Ureter (tissue), 1 donor: ENCODE data around the gene FAM13B. TPM values are rescaled to one million over a fixed set of nuclear protein-coding genes. Genes with fewer than 3 reads are reported as not detected.
"Not testable (repeated sequence)": the region's sequence is repeated elsewhere in the genome, so short reads cannot be mapped to it uniquely, and the experiment has no call there.

Source experiments
- DNase-seq: peaks from one replicate; pipeline ENCODE4 v3.0.0-alpha.2; 2020; ENCODE audit warnings: low spot score
- total RNA-seq: library from RNA; stranded (reverse); gene quantifications from one replicate; pipeline ENCODE4 v1.2.4, GENCODE V29; 2023
- donor health status: DM: yes; HTN: yes; CAD: no.

Gene FAM13B
- total RNA-seq, 1 donor from 2014 or later, result 76.5 TPM

DNA sequence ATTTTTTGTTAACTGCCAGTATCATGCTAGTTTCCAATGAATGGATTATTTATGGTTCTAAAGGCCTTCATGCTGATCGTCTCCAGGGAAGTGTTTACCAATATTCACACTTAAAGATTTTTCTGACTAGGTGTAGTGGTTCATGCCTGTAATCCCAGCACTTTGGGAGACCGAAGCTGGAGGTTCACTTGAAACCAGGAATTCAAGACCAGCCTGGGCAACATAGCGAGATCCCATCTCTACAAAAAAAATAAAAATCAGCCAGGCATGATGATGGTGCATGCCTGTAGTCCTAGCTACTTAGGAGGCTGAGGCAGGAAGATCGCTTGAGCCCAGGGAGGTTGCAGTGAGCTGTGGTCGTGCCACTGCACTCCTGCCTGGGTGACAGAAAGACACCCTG, 43.5 kb downstream of the FAM13B start:
- DNase-seq, result no peak

DNA sequence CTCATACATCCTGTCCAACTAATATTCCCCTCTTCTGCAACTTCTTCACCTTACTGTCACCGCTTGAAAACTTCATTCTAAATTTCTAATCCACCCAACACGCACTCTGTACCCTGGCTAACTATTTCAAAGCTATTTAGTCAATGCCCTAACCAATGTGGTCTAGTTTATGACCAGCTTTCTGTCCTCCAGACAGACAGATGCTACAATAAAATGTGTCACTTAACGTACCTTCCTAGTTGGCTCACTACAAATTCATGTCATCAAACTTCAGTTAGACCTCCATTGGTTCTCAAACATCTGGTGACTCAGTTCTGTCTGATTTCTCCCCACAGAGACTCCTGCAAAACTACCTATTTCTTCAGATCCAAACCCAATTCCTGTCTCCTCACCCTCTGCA, 57.7 kb downstream of the FAM13B start:
- DNase-seq, result no peak

DNA sequence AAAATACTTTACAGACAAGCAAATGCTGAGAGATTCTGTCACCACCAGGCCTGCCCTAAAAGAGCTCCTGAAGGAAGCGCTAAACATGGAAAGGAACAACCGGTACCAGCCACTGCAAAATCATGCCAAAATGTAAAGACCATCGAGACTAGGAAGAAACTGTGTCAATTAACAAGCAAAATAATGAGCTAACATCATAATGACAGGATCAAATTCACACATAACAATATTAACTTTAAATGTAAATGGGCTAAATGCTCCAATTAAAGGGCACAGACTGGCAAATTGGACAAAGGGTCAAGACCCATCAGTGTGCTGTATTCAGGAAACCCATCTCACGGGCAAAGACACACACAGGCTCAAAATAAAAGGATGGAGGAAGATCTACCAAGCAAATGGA, 62.5 kb downstream of the FAM13B start:
- DNase-seq, result not testable (repeated sequence)

DNA sequence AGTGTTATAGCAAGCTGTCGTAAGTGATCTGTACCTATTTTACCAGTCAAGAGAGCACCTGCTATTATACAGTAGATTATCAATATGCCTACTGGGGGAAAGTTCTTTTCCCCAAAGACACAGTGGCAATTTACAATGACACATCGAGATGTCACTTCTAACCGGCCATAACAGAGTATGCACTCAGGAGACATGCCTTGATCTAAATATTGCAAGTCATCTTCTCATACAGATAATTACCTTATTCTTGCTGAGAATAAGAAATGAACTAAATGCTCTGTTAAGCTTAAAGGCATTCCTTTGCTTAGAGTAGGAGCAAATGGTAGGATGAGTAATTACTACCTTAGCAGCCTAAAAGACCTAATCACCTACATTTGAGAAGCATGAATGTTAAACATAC, 72.1 kb downstream of the FAM13B start:
- DNase-seq, result no peak

DNA sequence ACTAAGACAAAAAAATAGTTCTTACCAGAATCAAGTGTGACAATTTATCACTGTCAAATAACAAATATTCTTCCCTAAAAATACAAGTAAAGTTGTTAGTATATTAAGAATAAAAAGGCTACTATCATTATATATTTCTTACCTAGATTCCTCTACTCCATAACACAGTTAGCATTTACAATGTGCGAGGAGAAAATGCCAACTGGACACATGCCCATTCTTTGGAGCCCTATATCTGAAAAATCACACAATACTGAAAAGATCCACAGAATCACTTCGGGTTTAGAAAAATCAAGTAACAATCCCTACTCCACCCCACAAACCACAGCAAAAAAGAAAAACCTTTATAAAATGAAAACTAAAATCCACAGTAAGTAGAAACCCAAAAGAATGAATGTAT, 72.7 kb downstream of the FAM13B start:
- DNase-seq, result no peak

DNA sequence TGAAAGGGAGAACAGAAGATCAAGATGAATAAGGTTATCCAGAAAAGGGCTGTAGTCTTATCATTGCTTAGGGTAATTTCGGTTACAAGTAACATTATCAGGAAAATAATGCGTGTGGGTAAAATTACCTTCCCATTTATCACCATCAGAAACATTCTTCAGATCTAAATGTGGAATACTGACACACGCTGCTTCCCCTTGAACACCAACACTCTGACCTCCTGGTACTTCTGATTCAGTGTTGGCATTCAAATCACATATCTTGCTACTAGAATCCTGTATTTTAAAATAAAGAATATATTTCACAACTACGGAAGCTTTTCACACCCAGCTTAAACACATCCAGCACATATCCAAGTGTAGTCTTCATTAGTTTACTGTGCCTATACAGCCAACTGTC, 73.4 kb downstream of the FAM13B start:
- no peak for DNase-seq

DNA sequence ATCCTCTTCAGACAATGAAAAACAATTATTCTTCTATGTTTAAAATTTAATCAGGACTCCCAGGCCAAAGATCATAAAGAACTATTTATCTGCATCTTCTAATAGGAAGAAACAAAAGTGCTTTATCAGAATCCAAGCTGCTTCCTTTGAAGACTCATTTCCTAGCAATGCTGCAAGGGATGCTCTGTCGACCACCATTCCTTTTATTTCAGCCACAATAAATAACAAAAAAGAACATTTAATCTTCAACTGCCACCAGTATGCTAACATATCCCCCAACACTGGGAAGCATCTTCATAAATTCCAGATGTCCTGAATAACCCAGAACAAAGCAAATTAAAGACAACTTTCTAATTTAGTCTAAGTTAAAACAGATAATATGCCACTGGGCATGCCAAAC, 74.9 kb downstream of the FAM13B start:
- no peak for DNase-seq

DNA sequence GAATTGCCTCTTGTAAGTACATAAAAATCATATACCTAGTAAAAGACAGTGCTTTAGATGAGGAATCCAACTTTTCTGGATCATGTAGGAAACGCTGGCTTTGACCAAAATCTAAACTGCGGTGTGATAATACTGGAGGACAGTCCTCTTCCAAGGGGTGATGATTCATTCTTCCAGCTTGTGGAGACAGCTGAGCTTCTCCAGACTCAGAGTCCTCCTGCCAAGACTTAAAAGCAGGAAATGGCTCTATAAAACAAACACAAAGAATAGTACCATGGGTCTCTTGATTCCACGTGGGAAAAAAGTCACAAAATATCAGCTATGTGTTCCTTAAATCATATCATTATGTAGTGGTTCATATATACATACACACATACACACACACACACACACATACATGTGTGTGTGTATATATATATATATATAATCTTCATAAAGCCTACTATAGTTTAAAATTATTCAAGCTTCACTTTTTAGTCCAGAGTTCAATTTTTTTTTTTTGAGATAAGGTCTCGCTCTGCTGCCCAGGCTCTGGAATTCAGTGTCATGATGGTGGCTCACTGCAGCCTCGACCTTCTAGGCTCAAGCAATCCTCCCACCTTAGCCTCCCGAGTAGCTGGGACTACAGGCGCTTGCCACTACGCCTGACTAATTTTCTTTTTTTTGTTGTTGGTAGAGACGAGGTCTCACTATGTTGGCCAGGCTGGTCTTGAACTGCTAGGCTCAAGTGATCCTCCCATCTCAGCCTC, 78.6 kb downstream of the FAM13B start:
- no peak for DNase-seq

DNA sequence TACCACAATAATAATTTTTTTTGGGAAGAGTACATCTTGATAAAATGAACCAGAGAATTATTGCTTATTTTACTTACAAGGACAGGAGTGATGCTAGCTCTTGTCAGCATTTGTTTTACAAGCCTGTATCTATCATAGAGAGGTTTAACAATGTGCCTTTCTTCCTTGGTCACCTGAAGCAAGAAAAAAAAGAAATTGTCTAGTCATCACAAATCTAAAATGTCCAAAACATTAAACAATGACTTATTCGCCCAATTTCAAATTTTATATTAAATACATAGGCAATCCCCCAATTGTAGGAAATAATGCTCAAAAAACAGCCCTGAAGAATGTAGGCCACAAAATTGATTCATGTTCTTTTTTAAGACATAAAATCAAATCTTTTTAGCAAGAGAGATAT, 87.1 kb downstream of the FAM13B start:
- DNase-seq, result no peak

DNA sequence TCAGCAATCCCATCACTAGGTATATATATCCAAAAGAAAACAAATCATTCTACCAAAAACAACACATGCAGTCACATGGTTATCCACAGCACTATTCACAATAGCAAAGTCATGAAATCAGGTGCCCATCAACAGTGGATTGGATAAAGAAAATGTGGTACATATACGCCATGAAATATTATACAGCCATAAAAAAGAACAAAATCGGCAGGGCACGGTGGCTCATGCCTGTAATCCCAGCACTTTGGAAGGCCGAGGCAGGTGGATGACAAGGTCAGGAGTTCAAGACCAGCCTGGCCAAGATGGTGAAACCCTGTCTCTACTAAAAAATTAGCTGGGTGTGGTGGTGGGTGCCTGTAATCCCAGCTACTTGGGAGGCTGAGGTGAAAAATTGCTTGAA, 88.6 kb downstream of the FAM13B start:
- not testable (repeated sequence) for DNase-seq

DNA sequence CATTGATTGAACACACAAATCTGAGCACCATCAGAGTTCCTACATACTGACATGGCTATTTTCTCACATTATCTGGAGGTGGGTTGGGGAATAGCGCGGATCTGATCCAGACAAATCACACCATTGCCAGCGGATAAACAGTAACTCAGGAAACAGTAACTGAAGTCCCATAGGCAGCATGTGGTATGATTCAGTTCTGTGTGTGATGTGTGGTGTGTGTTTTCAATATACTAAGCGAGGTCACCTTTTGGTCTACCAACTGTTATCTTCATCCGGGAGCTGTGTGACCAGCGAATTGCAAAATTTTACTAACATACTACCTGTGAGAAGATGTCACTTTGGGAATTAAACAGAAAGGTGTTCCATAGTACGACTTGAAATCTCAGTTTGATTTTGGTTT, 93.5 kb downstream of the FAM13B start:
- no peak for DNase-seq

DNA sequence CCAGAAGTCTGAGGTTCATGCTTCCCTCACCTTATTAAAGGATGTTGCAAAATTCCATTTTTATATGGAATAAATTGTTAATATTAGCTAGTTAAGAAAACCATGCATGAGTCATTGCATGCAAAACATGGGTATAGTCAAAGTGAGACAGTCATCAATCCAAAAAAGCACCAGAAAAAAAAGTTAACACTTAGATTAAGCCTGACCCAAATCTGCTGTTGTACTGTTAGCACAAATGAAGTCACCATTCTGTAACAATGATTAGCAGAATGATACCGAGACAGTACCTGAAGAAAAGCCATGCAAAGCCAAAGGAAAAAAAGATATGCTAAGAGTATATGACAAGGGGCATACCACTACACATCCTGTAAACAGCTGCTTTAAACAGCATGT, 94.1 kb downstream of the FAM13B start:
- no peak for DNase-seq

DNA sequence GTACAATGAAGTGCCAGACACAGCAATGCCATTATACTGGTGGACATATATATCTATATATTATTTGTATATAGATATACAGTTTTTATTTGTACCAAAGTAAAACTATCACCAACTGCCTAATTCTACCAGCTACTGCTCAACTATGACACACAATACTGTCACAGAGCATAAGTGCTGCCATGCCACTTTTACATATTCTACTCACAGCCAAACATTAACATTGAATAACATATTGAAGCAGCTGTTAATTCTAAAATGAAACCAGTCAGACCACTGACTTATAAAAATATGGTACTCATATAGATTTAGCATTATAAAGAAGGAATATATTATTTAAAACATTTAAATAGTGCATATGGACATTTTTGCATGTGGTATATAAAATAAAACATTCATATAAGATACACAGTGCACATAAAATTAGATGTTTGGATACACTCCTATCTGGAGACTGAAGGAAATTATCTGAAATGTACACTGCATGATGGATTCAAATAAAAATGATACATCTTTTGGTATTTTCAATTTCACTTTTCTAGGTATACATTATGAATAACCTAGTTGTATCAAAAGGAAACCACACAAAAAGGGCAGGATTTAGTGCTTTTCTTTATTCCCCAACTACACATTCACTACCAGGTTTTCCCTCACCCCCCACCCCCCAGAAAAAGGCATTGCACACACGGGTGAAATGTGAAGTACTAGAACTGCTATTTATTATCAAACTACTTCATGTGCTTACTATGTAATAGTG, 94.7 kb downstream of the FAM13B start:
- DNase-seq, result no peak

DNA sequence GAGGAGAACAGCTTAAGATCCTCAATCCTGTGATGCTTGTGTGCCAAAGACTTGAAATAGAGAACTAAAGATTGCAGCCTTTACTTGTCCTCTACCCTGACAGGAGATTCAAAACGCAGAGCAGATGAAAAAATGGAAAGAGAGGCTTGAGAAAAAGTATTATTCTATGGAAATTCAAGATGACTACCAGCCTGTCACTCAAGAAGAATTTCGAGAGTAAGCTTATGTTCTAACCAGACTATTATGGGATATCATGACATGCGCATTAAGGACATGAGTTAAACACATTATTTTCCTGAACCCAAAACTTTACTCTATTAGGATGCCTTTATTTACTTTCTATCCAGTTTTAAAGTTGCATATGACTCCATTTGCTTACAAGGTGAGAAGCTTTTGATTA, 97.2 kb downstream of the FAM13B start:
- DNase-seq, result no peak

DNA sequence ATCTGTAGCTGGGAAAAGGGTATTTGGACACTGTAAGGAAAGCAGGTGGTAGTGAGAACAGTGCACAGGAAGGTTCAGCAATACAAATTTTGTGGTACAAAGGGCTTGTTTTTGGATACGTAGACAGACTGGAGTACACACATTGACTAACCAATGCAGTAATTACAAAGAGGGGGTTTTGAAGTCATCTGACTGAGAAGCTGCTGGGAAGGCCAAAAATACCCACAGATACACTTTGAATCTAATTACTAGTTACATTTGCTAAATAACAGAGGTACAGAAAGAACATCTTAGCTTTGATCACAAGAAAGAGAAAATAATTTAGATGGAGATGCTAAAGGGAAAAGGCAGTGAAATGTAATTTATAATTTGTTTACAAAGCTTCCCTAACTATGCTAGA, 97.7 kb downstream of the FAM13B start:
- DNase-seq, result no peak

DNA sequence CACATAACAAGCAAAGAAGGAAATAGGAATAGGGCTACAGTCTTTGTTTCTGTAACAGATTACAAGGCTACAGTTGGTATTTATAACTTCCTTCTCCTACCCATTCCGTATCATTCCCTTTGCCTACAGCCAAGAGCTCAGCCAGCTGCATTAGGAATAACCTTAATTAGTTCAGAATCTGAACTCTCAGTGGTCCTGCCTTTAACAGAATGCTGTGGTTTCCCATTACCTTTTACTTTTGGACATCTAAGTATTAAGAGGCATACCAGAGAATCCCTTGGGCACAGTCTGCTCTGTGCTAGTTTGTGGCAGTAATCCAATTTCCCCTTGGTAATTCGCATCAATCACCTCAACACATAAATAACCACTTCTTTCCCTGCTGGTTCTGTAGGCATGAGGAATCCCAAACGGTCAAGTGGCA, 99.4 kb downstream of the FAM13B start:
- DNase-seq, result no peak

DNA sequence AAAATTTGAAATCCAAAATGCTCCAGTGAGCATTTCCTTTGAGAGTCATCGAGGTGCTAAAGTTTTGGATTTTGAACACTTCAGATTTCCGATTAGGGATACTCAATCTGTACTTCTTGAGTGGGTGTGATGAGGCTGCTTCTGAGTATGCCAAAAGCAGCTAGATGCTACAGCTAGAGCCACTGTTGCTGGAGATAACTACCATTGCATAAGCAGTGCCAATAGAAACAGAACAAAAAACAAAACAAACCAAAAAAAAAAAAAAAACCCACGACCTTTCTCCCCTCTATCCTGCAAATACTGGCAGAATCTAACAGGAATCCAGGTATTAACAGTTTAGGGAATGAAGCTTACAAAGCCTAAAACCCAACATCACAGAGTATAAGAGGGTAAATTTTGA, 100.1 kb downstream of the FAM13B start:
- no peak for DNase-seq

DNA sequence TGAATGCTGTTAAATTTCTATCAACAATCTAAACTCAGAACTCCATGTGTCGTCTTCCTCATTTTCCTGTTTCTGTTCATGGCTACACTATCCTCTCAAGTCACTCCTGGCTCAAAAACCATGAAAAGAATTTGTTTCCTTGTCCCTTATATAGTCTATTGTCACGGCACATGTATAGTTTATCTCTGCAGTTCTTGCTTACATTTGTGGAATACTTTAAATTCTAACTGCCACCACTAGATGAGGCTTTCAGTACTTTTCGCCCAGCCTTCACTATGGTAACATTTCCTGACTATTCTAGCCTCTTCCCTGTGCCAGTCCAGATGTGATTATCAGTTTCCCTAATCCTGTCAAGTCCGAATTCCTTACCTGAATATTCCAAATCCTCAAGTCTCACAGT, 109.0 kb downstream of the FAM13B start:
- DNase-seq, result no peak

DNA sequence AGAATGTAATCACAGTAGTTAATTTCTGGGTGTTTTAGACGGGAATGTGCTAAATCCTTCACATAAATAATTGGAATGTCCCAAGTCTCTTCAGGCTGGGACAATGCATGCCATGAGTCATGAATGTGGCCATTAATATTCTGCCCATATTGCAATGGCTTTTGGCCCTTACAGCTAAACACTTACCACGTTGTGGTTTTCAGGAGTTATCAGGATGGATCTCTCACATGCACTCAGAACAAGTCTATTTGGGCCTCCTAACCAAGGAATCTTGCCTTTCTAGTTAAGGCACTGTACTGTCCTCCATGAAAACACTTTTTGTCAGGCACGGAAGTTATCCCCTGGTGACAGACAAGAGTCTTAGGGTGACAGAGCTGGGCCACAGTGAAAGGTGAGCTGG, 110.9 kb downstream of the FAM13B start:
- no peak for DNase-seq

DNA sequence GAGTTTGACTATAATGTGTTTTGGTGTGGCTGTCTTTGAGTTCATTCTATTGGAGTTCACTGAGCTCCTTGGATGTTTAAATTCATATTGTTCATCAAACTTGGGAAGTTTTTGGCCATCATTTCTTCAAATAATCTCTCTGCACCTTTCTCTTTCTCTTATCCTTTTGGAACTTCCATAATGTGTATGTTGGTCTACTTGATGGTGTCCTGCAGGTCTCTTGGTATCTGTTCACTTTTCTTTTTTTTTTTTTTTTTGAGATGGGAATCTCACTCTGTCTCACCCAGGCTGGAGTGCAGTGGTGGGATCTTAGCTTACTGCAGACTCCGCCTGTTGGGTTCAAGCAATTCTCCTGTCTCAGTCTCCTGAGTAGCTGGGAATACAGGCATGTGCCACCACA, 116.0 kb downstream of the FAM13B start:
- DNase-seq, result no peak

DNA sequence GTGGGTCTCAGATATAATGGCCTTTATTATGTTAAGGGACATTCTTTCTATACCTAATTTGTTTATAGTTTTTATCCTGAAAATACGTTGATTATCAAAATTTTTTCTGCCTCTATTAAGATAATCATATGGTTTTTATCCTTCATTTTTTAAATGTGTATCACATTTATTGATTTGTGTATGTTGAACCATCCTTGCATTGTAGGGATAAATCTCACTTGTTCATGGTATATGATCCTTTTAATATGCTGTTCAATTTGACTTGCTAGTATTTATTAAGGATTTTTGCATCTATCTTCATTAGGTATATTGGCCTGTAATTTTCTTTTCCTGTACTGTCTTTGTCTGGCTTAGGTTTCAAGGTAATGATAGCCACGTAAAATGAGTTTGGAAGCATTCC, 118.1 kb downstream of the FAM13B start:
- DNase-seq, result no peak

DNA sequence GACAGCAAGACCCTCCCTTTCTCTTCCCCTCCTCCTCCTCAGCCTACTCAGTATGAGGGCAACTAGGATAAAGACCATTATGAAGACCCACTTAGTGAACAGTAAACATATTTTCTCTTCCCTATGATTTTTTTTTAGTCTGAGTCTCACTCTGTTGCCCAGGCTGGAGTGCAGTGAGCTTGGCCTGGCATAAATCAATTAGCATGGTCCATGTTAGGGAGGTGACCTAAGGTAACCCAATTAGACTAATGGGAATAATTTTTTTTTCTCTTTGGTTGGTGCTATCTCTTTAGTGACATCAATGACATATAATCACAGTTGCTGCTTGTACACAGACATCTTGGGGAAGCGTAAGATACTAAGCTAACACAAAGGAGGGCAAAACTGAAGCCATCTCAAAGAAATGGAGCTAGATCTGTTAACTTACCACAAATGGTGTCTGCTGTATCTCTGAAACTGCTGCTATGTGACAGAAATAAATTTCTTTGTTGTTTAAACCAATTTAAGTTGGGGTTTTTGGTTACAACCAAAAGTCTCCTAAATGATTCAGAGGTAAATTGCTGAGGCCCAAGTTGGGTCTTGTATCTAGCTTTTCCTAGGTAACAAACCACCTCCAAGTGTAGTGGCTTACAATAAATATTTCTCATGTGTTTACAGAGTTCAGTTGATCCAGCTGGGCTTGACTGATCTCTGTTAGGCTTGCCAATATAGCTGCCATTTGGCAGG, 130.3 kb downstream of the FAM13B start:
- no peak for DNase-seq
